Fibroblast of peridontal ligament (primary cell): ENCODE measurements around the gene CHPT1.
"Not testable (repeated sequence)": the region's sequence is repeated elsewhere in the genome, so short reads cannot be mapped to it uniquely, and the experiment has no call there.

ENCODE experiments used
- DNase-seq: peaks from one replicate; pipeline ENCODE4 v3.0.0-alpha.2; 2010; ENCODE audit errors: extremely low read depth

The CHPT1 gene

GRCh38 chr12:101697197-101697929, at the start of gene CHPT1:
Gene CHPT1 (plus strand): TSS chr12:101697640. CDS start chr12:101697862, 222 bp downstream.
- DNase-seq = peak; percentile 31

- DNase-seq = no peak
Observed at GRCh38 chr12:101647711-101648110, 49.7 kb upstream of the CHPT1 start.

- DNase-seq = no peak
Observed at GRCh38 chr12:101648195-101648594, 49.2 kb upstream of the CHPT1 start.

DNA sequence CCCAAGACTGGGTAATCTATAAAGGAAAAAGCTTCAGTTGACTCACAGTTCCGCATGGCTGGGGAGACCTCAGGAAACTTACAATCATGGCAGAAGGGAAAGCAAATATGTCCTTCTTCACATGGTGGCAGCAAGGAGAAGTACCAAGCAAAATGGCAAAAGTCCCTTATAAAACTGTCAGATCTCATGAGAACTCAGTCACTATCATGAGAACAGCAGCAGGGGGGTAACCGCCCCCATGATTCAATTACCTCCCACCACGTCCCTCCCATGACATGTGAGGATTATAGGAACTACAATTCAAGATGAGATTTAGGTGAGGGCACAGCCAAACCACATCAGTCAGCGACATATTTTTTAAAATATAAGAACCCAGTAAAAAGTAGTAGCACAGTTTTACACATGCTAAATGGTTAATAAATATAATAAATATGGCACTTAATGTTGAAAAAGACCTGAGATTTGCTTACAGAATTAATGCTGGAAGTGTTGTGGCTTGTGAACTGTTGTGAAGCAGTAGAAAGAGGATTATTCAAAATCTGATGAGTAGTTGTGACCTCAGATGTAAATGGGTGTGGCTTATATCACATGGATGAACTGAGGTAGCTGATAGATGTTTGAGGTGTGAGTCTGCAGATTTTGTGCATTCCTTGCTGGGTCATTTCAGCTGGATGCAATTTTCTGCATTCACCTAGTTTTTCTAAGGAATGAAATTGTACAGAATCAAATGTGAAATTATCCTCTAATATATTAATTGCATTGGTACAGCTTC, 46.9 kb upstream of the CHPT1 start:
- DNase-seq = no peak

GRCh38 chr12:101653030-101653429, 44.4 kb upstream of the CHPT1 start:
- no peak for DNase-seq

DNA sequence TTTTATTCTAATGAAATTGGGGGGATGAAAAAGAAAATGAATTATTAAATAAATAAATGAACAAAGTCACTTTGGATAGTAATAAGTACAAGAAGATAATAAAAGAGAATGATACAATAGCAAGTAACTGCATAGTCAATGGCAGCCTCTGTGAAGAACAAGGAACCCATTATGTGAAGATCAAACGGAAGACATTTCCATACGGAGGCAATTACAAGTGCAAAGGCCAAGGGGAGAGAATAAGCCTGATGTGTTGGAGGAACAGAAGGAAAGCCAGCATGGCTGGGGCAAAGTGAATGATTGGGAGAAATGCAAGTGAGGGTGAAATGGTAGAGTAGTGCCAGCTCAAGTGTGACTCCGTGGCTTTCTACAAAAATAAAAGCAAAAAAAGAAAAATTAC, 43.9 kb upstream of the CHPT1 start:
- DNase-seq = no peak

DNA sequence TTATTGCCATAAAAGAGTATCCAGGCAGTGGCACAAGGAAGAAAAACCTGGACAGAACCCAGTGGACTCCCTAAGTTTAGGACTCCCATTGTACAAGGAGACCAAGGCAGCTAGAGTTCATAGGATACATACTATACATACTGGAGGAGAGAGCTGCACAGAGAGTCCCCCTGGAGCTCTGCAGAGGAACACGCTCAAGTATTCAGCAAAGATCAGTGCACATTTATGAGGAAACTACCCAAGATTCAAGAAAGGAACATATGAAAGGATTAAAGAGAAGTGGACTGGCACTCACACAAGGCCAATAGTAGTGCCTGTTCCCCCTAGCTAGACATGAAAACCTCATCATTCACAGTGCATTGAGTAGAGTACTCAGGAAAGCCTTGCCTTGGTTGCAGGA, 43.0 kb upstream of the CHPT1 start:
- no peak for DNase-seq

DNA sequence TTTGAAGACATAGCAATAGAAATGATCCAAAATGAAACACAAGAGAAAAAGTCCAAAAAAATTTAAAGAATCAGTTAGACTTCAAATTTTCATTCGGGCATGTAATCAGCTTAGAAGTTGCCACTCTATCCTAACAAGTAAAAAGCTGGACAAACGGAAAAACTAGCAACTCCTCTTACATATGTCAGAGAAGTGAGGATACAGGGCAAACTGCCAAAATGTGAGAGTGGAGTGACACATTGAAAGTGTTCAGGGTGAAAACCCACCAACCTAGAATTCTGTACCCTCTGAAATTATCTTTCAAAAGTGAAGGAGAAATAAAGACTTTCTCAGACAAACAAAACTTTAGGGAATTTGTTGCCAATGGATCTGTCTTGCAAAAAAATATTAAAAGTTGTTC, 42.0 kb upstream of the CHPT1 start:
- DNase-seq = no peak

DNA sequence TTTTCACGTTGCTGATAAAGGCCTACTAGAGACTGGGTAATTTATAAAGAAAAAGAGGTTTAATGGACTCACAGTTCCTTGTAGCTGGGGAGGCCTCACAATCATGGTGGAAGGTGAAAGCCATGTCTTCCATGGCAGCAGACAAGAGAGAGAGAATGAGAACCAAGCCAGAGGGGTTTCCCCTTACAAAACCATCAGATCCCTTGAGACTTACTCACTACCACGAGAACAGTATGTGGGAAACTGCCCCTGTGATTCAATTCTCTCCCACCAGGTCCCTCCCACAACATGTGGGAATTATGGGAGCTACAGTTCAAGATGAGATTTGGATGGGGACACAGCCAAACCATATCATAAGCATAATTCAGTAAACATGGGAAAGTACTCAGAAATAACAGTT, 36.8 kb upstream of the CHPT1 start:
- not testable (repeated sequence) for DNase-seq

- DNase-seq = no peak
Observed at GRCh38 chr12:101663298-101663697, 34.1 kb upstream of the CHPT1 start.

- DNase-seq = no peak
Observed at GRCh38 chr12:101664992-101665391, 32.4 kb upstream of the CHPT1 start.

DNA sequence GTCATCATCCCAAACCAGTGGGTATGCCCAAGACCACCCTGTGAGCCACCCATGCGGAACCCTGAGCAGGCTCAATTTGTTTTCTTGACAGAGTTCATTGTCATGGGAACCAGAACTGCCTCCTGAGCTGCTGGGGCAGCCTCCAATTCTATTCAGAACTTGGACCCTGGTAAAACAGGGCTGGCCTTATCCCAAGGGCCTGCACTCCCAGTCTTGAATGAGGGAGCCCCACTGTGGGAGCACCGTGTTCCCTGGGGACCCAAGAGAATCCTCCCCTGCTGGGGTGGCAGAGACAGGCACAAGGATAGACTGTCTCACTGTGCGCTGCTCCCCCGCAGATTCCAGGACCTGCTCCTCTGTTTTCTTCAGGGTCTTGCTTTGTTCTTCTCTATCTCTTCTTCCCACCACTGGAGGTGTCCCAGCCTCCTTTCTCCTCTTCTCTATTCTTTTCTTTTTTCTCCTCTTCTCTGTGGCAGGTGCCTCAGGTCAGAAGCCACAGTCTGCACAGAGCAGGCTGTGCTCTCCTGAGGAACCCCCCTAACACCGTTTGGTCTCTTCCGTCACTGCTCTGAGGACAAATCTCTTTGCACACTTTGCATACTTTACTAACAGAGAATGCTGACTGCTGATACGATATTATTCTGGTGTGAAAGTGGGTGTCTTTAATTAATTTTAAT, 31.2 kb upstream of the CHPT1 start:
- no peak for DNase-seq

GRCh38 chr12:101667591-101667990, 29.8 kb upstream of the CHPT1 start:
- DNase-seq = no peak

- DNase-seq = peak; percentile 53
Observed at GRCh38 chr12:101670007-101670671, 27.3 kb upstream of the CHPT1 start.

GRCh38 chr12:101671157-101671791, 26.2 kb upstream of the CHPT1 start:
- no peak for DNase-seq

- DNase-seq = no peak
Observed at GRCh38 chr12:101671833-101672232, 25.6 kb upstream of the CHPT1 start.

GRCh38 chr12:101675555-101675954, 21.9 kb upstream of the CHPT1 start:
- DNase-seq = no peak

- not testable (repeated sequence) for DNase-seq
Observed at GRCh38 chr12:101676497-101676896, 20.9 kb upstream of the CHPT1 start.

DNA sequence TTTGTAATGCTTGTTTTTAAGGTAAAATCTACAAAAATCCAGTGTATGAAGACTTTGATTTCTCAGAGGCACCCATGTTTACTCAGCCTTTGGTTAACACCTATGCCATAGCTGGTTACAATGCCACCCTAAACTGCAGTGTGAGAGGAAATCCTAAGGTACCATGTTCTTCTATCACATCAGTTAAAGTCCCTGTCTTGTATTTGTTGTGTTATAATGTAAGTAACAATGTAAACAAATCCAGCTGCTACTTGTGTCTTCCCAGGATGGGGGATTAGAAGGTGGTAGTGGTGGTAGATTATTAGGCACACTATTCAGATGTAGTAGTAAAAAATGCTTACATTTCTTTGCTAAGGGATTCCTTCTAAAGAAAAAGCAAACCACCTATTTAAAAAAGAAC, 19.4 kb upstream of the CHPT1 start:
- no peak for DNase-seq

DNA sequence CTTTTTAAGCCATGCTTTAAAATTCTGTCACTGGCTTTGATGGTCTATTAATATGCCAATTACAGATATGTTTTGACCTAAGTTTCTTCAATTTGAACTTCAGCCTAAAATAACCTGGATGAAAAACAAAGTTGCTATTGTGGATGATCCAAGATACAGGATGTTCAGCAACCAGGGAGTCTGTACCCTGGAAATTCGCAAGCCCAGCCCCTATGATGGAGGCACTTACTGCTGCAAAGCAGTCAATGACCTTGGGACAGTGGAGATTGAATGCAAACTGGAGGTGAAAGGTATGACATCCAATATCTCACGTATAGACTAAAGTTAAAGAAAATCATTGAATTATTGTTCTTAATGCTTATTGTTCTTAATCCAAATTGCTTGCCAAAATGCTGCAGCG, 17.2 kb upstream of the CHPT1 start:
- no peak for DNase-seq

DNA sequence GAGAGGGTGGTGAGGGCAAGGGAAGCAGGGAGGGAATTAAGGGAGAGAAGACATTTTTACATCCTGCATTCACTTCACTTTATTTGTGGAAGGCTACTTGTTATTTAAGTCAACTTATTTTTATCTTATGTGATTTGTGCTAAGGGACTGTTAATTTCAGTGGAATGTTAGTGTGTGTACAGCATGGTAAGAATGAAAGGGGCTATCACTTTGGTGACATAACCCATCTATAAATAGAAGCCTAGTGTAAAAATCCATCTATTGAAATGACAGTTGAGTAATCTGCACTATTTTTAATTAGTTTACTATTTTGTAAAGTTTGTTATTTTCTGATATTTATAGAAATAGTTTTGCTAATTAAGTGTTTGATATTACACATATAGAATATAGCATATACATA, 16.8 kb upstream of the CHPT1 start:
- no peak for DNase-seq

DNA sequence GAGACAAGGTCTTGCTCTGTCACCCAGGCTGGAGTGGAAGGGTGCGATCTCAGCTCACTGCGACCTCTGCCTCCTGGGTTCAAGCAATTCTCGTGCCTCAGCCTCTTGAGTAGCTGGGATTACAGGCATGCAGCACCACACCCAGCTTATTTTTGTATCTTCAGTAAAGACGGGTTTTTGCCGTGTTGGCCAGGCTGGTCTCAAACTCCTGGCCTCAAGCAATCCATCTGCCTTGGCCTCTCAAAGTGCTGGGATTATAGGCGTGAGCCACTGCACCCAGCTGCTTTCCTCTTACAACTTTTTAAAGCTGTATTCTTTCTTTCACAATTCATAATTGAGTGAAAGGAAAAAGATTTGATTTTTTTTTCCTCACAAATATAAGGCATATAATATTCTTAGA, 15.8 kb upstream of the CHPT1 start:
- not testable (repeated sequence) for DNase-seq
